Measurements from ENCODE around the gene TP53BP2.
"Not testable (repeated sequence)": the region's sequence is repeated elsewhere in the genome, so short reads cannot be mapped to it uniquely, and the experiment has no call there.

TP53BP2 gene

GRCh38 chr1:223739366-223740037, 106.2 kb downstream of the TP53BP2 start:
- DNase-seq (ENCODE audit: low spot score), result no peak

GRCh38 chr1:223738465-223739365, 107.0 kb downstream of the TP53BP2 start:
- no peak for DNase-seq (ENCODE audit: low spot score)

- no peak for DNase-seq (ENCODE audit: low spot score)
Observed at GRCh38 chr1:223737342-223737741, 108.4 kb downstream of the TP53BP2 start.

- not testable (repeated sequence) for DNase-seq (ENCODE audit: low spot score)
Observed at GRCh38 chr1:223736638-223737037, 109.1 kb downstream of the TP53BP2 start.

- DNase-seq (ENCODE audit: low spot score), result no peak
Observed at GRCh38 chr1:223733898-223734852, 111.6 kb downstream of the TP53BP2 start.

GRCh38 chr1:223732993-223733798, 112.6 kb downstream of the TP53BP2 start:
- no peak for DNase-seq (ENCODE audit: low spot score)

GRCh38 chr1:223731133-223731770, 114.5 kb downstream of the TP53BP2 start:
- no peak for DNase-seq (ENCODE audit: low spot score)

GRCh38 chr1:223730479-223731132, 115.1 kb downstream of the TP53BP2 start:
- no peak for DNase-seq (ENCODE audit: low spot score)

- no peak for DNase-seq (ENCODE audit: low spot score)
Observed at GRCh38 chr1:223729906-223730305, 115.8 kb downstream of the TP53BP2 start.
